ENCODE results near the gene MIDN.
"Not testable (repeated sequence)": the region's sequence is repeated elsewhere in the genome, so short reads cannot be mapped to it uniquely, and the experiment has no call there.

Gene MIDN

GRCh38 chr19:1246265-1247087 is 1.9 kb upstream of the MIDN start:
- not testable (repeated sequence) for DNase-seq

GRCh38 chr19:1247748-1248138 is 640 bp upstream of the MIDN start:
- no peak for DNase-seq

- peak; percentile 71 to 82 for DNase-seq
Measured at GRCh38 chr19:1248786-1249297, 459 bp downstream of the MIDN start.

DNA sequence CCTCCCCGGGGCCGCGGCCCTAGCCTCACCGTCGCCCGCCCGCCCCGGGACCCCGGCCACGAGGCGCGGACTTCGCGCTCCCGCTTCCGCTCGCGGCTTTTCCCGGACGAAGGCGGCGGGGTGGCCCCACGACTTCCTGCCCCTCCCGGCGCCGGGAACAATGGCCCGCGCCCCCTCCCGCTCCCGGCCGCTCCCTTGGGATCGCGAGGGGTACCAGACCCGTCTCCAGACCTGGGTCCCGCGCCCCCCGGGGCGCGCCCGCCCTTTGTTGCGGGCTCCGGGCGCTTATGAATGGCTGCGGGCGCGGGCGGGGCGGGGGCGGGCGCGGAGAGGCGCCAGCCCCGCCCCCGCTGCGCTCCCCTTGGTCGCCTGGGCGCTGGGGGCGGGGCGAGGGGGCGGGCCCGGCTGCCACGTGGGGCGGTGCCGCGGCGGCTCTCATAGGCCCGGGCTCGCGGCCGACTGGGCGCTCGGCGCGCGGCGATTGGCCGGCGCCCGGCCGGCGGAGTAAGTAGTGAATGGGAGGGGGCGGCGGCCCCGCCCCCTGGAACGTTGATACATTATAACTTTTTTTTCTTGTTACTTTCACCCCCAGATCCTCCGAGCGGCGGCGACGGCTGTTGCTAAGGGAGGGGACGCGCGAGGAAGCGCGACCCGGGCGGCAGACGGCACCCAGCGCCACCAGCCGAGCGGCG is 1.1 kb downstream of the MIDN start:
- peak; percentile 92 to 95 for DNase-seq

- no peak for DNase-seq
Measured at GRCh38 chr19:1249990-1250436, 1.6 kb downstream of the MIDN start.

DNA sequence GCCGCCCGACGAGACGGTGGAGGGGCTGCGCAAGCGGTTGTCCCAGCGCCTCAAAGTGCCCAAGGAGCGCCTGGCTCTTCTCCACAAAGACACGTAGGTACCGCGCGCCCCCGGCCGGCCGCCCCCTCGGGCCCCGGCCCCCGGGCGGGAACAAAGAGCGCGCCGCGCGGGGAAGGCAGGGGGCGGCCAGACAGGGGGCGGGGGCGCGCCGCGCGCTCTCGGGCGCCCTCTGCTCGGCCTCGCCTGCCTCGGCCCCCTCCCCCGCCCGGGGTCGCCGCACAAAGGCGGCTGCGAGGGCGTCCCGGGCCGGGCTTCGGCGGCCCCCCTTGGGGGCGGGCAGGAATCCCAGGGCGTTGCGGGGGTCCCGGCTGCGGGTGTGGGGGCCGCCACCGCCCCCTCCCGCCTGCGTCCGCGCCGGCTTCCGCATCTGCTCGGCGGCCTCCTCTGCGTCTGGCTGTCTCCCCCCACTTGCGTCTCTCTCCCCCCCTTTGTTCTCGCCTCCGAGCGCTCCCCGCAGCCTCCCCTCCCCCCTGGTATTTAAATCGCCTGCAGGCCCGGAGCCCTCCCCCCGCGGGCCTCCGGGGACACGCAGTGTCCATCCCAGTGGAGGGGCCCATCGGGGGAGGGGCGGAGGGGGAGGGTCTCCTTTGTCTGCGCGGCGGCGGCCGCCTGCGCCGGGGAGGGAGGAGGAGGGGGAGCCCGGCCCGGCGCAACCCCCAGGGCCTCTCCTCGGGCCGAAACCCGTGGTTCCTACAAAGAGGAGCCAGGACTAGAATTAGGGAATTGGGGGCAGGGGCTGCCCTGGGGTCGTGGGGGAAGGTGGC is 2.3 kb downstream of the MIDN start:
- no peak for DNase-seq

- DNase-seq: peak; percentile 92 to 95
Measured at GRCh38 chr19:1251330-1252220, 3.2 kb downstream of the MIDN start.

- DNase-seq: peak; percentile 90 to 94
Measured at GRCh38 chr19:1252221-1252820, 3.9 kb downstream of the MIDN start.

DNA sequence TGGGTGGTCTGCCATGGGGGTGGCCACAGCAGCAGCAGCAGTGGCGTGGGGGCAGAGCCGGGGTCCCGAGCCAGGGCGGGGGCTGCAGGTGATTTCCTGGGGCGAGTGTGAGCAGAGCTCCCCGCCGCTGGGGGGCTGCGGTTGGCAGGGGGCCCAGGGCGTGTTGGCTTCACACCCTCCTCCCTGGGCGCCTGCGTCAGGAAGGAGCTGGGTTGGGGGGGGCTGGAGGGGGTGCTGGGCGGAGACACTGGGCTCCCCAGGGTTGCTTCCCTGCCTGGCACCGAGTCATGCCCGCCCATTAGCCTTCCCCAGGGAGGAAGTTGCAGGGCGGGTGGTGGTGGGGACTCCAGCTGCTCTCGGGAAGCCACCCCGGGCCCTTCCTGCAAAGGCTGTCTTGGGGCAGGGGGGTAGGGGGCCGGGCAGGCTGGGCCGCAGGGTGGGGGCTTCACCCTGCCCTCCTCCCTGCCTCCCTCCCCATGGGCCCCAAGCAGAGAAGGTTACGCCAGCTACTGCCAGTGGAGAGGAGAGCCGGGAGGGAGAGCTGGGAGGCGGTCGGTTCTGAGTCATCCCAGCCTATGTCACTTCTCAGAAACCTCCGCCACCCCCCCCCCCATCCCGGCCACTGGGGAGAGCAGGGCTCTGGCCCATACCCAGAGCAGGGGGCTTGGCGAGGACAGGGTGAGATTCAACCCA is 4.6 kb downstream of the MIDN start:
- DNase-seq: peak; percentile 93 to 94

- no peak for DNase-seq
Measured at GRCh38 chr19:1253514-1254080, 5.2 kb downstream of the MIDN start.

DNA sequence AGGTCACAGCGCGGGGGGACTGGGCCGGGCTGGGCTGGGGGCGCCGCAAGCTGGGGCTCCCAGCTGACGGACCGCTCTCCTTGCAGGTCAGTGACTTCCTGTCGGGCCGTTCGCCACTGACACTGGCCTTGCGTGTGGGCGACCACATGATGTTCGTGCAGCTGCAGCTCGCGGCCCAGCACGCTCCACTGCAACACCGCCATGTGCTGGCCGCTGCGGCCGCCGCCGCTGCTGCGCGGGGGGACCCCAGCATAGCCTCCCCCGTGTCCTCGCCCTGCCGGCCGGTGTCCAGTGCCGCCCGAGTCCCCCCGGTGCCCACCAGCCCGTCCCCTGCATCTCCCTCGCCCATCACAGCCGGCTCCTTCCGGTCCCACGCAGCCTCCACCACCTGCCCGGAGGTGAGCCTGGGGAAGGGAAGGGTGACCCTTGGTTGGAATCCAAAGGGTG is 5.7 kb downstream of the MIDN start:
- DNase-seq: no peak

GRCh38 chr19:1254530-1255185 is 6.3 kb downstream of the MIDN start:
- no peak for DNase-seq

DNA sequence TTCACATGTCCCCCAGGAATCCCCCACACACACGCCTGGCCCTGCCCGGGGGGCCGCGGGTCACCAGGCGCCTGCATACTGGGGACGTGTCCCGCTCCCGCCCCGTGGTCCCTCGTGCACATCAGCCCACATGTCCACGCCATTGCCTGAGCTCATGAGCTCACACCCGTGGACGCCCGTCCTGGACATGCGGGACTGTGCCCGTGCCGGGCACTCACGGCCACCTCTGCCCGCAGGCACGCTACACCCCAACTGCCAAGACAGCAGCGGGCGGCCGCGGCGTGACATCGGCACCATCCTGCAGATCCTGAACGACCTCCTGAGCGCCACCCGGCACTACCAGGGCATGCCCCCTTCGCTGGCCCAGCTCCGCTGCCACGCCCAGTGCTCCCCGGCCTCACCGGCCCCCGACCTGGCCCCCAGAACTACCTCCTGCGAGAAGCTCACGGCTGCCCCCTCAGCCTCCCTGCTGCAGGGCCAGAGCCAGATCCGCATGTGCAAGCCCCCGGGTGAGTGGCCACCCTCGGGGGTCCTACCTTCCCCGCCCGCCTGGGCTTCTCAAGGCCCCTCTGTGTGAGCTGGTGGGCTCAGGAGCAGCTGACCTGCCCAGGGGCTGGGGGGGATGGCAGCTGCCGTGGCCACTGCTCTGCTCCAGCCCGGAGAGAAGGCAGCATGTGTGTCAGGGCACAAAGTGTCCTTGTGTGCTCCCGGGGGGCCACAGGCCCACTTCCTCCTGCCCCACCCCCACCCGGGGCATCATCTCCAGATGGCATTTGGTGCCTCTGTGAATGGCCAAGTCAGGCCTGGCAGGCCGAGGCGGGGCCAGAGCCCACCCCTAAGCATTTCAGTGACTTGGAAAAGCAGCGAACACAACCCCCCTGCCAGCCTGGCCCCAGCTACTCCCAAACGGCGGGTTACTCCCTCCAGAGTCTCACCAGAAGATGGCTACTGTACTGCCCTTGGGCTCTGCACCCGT is 7.1 kb downstream of the MIDN start:
- DNase-seq: no peak

DNA sequence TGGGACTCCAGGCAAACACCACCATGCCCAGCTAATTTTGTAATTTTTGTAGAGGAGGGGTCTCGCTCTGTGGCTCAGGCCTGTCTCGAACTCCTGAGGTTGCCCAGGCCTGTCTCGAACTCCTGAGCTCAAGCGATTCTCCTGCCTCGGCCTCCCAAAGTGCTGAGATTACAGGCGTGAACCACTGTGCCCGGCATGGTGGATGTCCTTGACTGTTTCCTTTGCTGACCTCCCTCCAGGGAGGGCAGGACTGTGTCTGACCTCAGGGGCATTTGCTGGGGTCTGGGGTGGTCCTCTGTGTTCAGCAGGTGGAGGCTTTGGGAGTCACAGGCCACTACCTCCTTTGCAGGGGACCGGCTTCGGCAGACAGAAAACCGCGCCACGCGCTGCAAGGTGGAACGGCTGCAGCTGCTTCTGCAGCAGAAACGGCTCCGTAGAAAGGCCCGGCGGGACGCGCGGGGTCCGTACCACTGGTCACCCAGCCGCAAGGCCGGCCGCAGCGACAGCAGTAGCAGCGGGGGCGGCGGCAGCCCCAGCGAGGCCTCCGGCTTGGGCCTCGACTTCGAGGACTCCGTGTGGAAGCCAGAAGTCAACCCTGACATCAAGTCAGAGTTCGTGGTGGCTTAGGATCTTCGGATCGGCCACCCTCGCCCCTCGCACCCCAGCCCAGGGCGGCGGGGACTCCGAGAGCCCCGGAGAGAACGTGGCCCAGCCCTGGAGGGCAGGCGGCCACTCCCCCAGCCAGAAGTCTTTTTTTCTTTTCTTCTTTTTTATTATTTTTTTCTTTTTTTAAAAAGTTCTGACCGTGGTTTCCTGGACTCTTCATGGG is 8.5 kb downstream of the MIDN start:
- no peak for DNase-seq

DNA sequence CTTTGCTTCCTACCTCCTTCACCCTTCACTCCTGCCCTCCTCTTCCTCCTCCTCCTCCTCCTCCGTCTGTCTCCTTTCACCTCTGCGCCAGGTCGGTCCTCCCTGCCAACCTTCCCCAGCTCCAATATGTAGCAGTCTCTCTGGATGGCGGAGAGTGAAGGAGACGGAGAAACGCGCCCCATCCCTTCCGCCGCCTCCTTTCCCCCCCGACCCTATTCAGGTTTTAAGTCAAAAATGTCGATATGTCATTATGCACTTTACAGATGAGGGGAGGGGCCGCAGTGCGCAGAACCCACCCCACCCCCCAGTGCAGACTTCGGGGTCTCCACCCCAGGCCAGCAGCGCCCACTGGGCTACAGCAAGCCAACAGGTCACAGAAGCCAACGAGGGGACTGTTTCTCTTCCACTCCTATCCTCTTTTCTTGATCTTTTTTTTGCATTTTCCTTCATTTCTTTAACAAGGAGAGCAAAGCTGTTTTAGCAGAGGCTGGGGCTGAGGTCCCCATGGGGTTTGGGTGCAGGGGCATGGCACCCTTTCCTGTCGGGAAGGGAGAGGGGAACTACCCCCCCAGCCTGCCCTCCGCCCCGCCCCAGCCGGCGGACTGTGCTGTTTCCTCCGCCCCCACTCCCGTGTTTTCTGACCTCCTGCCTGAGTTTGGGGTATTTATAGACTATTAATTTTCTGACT is 9.2 kb downstream of the MIDN start:
- no peak for DNase-seq

- no peak for DNase-seq
Measured at GRCh38 chr19:1258163-1258492, 9.7 kb downstream of the MIDN start.

- DNase-seq: no peak
Measured at GRCh38 chr19:1258707-1259205, 10.4 kb downstream of the MIDN start.
